SK-N-SH treated with all-trans-retinoic acid at 6 μM for 48 hours (cell line): ENCODE measurements around the gene CDON.

Experiments
- ATAC-seq: fragments of 200-7000 bp; cut with Tn5 transposase; 3 replicates; pipeline ENCODE4 v1.9.1; 2020; ENCODE audit warnings: mild to moderate bottlenecking, moderate library complexity
- ARNTL ChIP-seq: fragments of 450-650 bp; formaldehyde crosslinking; IDR thresholded peaks from 2 replicates; pipeline ENCODE4 v1.5.0; 2020; ENCODE audit warnings: low read depth, mild to moderate bottlenecking, moderate library complexity, borderline replicate concordance
- CSDC2 ChIP-seq: fragments of 250-450 bp; sonication (Bioruptor Pico); IDR thresholded peaks from 2 replicates; pipeline ENCODE4 v1.5.0; 2020; ENCODE audit warnings: mild to moderate bottlenecking, moderate library complexity
- ESRRG ChIP-seq: fragments of 250-450 bp; sonication (Bioruptor Pico); IDR thresholded peaks from 2 replicates; pipeline ENCODE4 v1.6.1; 2021; ENCODE audit warnings: mild to moderate bottlenecking
- GLIS3 ChIP-seq: fragments of 250-450 bp; sonication (Bioruptor Pico); IDR thresholded peaks from 2 replicates; pipeline ENCODE4 v1.5.0; 2020; ENCODE audit warnings: mild to moderate bottlenecking, moderate library complexity
- ISL1 ChIP-seq: fragments of 250-450 bp; sonication (Bioruptor Pico); IDR thresholded peaks from 2 replicates; pipeline ENCODE4 v2.1.2; 2022; ENCODE audit warnings: mild to moderate bottlenecking, moderate library complexity
- PPARA ChIP-seq: fragments of 250-450 bp; sonication (Bioruptor Pico); IDR thresholded peaks from 2 replicates; pipeline ENCODE4 v1.5.0; 2020; ENCODE audit warnings: mild to moderate bottlenecking, borderline replicate concordance
- SNAI2 ChIP-seq: fragments of 250-450 bp; sonication (Bioruptor Pico); IDR thresholded peaks from 2 replicates; pipeline ENCODE4 v1.5.0; 2020; ENCODE audit warnings: mild to moderate bottlenecking, moderate library complexity
- TCF4 ChIP-seq: fragments of 250-450 bp; sonication (Bioruptor Pico); IDR thresholded peaks from 2 replicates; pipeline ENCODE4 v1.8.0; 2021; ENCODE audit warnings: mild to moderate bottlenecking, moderate library complexity, borderline replicate concordance
- TOX ChIP-seq: fragments of 250-450 bp; sonication (Bioruptor Pico); IDR thresholded peaks from 2 replicates; pipeline ENCODE4 v1.8.0; 2021; ENCODE audit warnings: mild to moderate bottlenecking, moderate library complexity, borderline replicate concordance
- ZC3H10 ChIP-seq: fragments of 250-450 bp; sonication (Bioruptor Pico); IDR thresholded peaks from 2 replicates; pipeline ENCODE4 v1.5.1; 2021; ENCODE audit warnings: mild to moderate bottlenecking, moderate library complexity
- ZFP3 ChIP-seq: fragments of 250-450 bp; sonication (Bioruptor Pico); IDR thresholded peaks from 2 replicates; pipeline ENCODE4 v1.5.0; 2020; ENCODE audit warnings: mild to moderate bottlenecking, moderate library complexity
- ZFP30 ChIP-seq: fragments of 450-650 bp; formaldehyde crosslinking; IDR thresholded peaks from 2 replicates; pipeline ENCODE4 v1.5.0; 2022; ENCODE audit warnings: mild to moderate bottlenecking, moderate library complexity
- ZNF565 ChIP-seq: fragments of 450-650 bp; formaldehyde crosslinking; conservative IDR thresholded peaks from 2 replicates; pipeline ENCODE4 v1.5.0; 2020; ENCODE audit warnings: low read depth, mild to moderate bottlenecking, moderate library complexity
- ZNF70 ChIP-seq: fragments of 450-650 bp; formaldehyde crosslinking; IDR thresholded peaks from 2 replicates; pipeline ENCODE4 v1.5.0; 2020; ENCODE audit warnings: mild to moderate bottlenecking, moderate library complexity
- ZNF8 ChIP-seq: fragments of 450-650 bp; formaldehyde crosslinking; IDR thresholded peaks from 2 replicates; pipeline ENCODE4 v1.5.0; 2020; ENCODE audit warnings: mild to moderate bottlenecking, moderate library complexity
- TF ChIP-seq, protein P1 (sequence below): fragments of 250-450 bp; sonication (Bioruptor Pico); IDR thresholded peaks from 2 replicates; pipeline ENCODE4 v1.5.1; 2021; ENCODE audit warnings: mild to moderate bottlenecking, moderate library complexity
- TF ChIP-seq, protein P2 (sequence below): fragments of 250-450 bp; sonication (Bioruptor Pico); IDR thresholded peaks from 2 replicates; pipeline ENCODE4 v1.8.0; 2021; ENCODE audit warnings: low read depth, mild to moderate bottlenecking, moderate library complexity, borderline replicate concordance
- TF ChIP-seq, protein P3 (sequence below): fragments of 250-450 bp; sonication (Bioruptor Pico); IDR thresholded peaks from 2 replicates; pipeline ENCODE4 v1.8.0; 2020; ENCODE audit warnings: mild to moderate bottlenecking, moderate library complexity, borderline replicate concordance
- TF ChIP-seq, protein P4 (sequence below): fragments of 250-450 bp; sonication (Bioruptor Pico); IDR thresholded peaks from 2 replicates; pipeline ENCODE4 v1.5.0; 2020; ENCODE audit warnings: mild to moderate bottlenecking, moderate library complexity

CDON gene

DNA sequence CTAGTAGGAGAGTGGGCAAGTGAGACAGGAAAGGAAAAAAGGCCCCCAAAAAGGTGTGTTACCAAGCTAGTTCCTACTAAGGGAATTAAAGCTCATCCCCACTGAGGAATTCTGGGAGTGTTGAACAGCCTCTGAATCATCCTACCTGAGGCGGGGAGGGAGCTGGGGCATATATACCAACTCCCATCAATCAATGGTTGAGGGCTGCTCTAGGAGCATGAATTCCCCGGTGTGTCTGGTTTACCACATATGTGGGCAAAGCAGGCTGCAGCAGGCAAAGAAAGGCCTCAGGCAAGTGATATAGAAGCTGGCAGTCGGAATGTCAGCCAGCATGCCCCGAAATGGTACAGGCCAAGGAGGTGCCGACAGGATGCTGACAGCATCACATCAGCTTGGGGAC lies 23.6 kb upstream of the CDON start:
- no peak for ATAC-seq
- TF ChIP-seq ISL1 (CRISPR knock-in tag) (no peak), GLIS3 (CRISPR knock-in tag) (no peak)

DNA sequence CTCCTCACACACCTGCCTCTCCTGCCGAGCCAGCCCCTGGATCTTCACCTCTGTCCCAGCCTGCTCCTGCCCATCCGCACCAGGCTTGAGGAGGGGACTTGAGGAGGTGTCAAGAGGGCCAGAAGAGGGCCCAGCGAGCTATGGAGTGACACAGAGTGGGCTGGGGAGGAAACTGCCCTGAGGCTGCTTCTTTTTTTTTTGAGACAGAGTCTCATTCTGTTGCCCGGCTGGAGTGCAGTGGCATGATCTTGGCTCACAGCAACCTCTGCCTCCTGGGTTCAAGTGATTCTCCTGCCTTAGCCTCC lies 21.9 kb upstream of the CDON start:
- TF ChIP-seq ZC3H10 (CRISPR knock-in tag), result no peak
- ATAC-seq, result no peak

DNA sequence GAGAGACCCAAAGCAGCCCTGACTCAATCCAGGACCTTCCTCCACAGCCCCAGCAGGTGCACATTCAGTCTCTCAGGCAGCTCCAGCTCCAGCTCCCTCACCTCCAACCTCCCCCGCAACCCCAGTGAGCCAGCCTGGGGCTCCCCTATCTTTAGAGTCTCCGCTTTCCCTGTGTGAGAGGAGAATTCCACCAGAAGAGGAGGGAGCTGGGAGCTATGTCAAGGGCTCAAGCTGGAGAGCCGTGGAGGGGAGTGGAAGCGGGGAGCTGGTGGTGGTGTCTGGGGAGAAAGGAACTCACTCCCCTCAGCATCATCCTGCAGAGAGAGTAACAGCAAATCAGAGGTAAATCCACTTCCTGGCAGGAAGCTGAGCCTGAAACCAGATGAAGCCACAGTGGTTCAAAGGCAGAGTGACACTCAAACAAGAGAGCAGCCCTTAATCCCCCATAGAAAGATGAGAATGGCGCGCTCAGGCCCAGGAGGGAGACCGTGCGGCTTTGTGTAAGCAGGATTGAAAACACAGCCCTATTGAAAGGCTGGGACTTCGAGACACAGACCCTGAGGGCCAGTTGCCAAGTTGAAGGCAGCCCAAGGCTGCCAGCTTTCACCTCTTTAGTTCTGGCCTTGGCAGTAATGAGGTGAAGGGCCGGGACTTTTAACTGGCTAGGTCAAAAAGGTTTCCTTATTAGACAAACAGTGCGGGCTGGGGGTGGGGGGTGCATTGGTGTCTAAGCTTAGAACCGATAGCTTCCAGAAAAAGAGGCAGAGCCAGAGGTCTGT lies 21.4 kb upstream of the CDON start:
- TF ChIP-seq, protein P1, sequence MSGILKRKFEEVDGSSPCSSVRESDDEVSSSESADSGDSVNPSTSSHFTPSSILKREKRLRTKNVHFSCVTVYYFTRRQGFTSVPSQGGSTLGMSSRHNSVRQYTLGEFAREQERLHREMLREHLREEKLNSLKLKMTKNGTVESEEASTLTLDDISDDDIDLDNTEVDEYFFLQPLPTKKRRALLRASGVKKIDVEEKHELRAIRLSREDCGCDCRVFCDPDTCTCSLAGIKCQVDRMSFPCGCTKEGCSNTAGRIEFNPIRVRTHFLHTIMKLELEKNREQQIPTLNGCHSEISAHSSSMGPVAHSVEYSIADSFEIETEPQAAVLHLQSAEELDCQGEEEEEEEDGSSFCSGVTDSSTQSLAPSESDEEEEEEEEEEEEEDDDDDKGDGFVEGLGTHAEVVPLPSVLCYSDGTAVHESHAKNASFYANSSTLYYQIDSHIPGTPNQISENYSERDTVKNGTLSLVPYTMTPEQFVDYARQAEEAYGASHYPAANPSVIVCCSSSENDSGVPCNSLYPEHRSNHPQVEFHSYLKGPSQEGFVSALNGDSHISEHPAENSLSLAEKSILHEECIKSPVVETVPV (CRISPR knock-in tag), result no peak
- TF ChIP-seq ZFP3 (CRISPR knock-in tag) (no peak), TOX (CRISPR knock-in tag) (no peak), ZNF8 (CRISPR knock-in tag) (no peak), GLIS3 (CRISPR knock-in tag) (no peak)
- TF ChIP-seq, protein P2, sequence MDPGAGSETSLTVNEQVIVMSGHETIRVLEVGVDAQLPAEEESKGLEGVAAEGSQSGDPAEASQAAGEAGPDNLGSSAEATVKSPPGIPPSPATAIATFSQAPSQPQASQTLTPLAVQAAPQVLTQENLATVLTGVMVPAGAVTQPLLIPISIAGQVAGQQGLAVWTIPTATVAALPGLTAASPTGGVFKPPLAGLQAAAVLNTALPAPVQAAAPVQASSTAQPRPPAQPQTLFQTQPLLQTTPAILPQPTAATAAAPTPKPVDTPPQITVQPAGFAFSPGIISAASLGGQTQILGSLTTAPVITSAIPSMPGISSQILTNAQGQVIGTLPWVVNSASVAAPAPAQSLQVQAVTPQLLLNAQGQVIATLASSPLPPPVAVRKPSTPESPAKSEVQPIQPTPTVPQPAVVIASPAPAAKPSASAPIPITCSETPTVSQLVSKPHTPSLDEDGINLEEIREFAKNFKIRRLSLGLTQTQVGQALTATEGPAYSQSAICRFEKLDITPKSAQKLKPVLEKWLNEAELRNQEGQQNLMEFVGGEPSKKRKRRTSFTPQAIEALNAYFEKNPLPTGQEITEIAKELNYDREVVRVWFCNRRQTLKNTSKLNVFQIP (CRISPR knock-in tag), result no peak
- no peak for ATAC-seq

DNA sequence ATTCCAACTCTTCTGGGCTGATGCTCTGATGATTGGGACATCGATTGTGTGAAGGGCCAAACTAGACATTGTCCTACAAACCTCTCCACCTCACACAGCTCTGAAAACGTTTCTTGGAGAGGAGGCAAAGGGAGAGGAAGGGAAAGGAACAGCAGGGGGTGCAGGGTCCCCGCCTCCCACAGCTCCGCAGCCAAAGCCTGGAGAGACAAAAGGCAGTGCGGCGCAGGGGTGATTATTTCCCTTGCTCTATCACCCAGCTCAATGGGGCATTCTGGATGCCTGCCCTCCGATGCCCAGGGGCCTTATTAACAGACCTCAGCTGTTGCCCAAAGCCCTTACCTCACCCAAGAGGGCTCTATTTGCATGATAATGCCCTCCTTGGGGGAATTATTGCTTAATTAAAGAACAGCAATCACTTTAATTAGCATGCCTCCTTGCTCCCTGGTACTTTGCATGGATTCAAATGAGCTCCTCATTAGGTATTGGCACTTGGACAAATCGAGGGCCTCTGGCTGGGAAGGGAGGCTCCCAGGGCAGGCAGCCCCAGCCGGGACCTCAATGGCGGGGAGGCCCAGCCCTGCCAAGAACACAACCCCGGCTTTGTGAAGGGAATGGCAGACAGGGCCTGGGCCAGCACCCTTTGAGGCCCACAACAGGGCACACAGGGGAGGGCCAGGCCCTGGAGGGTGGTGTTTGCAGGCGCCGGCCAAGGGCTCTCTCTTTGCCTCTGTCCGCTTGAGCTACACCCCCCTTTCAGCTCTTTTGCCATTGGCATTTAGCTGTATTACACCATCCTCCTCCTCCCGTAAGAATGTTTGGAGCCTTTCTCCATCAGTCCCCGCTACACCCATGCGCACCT lies 19.8 kb upstream of the CDON start:
- TF ChIP-seq, protein P2 (CRISPR knock-in tag), result no peak
- TF ChIP-seq GLIS3 (CRISPR knock-in tag) (no peak), ISL1 (CRISPR knock-in tag) (no peak), ZC3H10 (CRISPR knock-in tag) (no peak), ZNF565 (CRISPR knock-in tag) (no peak), SNAI2 (CRISPR knock-in tag) (no peak), ZFP30 (CRISPR knock-in tag) (no peak), ZNF70 (CRISPR knock-in tag) (no peak)
- TF ChIP-seq, protein P3, sequence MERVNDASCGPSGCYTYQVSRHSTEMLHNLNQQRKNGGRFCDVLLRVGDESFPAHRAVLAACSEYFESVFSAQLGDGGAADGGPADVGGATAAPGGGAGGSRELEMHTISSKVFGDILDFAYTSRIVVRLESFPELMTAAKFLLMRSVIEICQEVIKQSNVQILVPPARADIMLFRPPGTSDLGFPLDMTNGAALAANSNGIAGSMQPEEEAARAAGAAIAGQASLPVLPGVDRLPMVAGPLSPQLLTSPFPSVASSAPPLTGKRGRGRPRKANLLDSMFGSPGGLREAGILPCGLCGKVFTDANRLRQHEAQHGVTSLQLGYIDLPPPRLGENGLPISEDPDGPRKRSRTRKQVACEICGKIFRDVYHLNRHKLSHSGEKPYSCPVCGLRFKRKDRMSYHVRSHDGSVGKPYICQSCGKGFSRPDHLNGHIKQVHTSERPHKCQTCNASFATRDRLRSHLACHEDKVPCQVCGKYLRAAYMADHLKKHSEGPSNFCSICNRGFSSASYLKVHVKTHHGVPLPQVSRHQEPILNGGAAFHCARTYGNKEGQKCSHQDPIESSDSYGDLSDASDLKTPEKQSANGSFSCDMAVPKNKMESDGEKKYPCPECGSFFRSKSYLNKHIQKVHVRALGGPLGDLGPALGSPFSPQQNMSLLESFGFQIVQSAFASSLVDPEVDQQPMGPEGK (CRISPR knock-in tag), result no peak
- no peak for ATAC-seq

DNA sequence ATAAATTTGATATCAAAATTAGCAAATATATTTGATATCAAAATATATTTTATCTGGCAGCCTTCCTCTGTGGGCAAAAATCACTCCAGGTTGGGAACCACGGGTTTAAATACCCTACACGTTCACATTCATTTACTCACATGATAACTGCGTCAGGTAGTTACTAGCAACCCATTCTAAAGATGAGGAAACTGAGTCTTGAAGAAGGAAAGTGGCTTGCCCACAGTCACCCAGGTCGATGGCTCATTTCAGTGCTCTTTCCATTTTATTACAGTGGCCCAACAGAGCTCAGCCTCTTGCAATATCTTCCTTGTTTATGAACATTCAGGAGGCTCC lies 19.2 kb upstream of the CDON start:
- no peak for ATAC-seq
- no peak for TF ChIP-seq ZC3H10 (CRISPR knock-in tag)
- TF ChIP-seq PPARA (CRISPR knock-in tag), result no peak
- TF ChIP-seq ARNTL, result no peak
- no peak for TF ChIP-seq ZFP3 (CRISPR knock-in tag)
- no peak for TF ChIP-seq CSDC2
- TF ChIP-seq, protein P2 (CRISPR knock-in tag), result no peak
- no peak for TF ChIP-seq TCF4 (CRISPR knock-in tag)
- TF ChIP-seq, protein P3 (CRISPR knock-in tag), result no peak
- TF ChIP-seq, protein P4, sequence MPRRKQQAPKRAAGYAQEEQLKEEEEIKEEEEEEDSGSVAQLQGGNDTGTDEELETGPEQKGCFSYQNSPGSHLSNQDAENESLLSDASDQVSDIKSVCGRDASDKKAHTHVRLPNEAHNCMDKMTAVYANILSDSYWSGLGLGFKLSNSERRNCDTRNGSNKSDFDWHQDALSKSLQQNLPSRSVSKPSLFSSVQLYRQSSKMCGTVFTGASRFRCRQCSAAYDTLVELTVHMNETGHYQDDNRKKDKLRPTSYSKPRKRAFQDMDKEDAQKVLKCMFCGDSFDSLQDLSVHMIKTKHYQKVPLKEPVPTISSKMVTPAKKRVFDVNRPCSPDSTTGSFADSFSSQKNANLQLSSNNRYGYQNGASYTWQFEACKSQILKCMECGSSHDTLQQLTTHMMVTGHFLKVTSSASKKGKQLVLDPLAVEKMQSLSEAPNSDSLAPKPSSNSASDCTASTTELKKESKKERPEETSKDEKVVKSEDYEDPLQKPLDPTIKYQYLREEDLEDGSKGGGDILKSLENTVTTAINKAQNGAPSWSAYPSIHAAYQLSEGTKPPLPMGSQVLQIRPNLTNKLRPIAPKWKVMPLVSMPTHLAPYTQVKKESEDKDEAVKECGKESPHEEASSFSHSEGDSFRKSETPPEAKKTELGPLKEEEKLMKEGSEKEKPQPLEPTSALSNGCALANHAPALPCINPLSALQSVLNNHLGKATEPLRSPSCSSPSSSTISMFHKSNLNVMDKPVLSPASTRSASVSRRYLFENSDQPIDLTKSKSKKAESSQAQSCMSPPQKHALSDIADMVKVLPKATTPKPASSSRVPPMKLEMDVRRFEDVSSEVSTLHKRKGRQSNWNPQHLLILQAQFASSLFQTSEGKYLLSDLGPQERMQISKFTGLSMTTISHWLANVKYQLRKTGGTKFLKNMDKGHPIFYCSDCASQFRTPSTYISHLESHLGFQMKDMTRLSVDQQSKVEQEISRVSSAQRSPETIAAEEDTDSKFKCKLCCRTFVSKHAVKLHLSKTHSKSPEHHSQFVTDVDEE (CRISPR knock-in tag), result no peak
- no peak for TF ChIP-seq ESRRG (CRISPR knock-in tag)
- no peak for TF ChIP-seq ZNF565 (CRISPR knock-in tag)
